Measurements from ENCODE around the gene TCAIM. TPM values are rescaled to one million over a fixed set of nuclear protein-coding genes. Genes with fewer than 3 reads are reported as not detected.

The TCAIM gene
- total and polyA plus RNA-seq, 2 experiments from 2014 or later, result 10.3 to 26.0 TPM

DNA sequence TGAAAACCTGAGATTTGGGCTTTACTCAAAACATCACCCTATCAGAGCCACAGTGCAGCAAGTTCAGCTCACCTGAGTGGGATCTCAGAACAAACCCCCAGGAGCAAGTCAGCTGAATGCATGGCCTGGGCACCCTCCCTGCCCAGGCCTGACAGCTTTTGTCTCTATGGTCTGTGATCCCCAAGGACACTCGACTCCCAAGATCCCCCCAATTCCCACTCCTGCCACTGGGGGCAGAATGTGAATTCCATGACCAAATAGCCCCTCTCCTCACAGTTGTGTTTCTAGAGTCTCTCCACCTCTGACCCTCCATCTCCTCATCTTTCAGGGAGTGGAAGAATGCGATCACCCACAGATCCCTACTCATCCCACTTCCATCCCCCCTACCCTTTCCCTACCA is 80.0 kb downstream of the TCAIM start:
- Histone ChIP-seq H3K36me3 (ENCODE audit: insufficient read depth) (no peaks in the 10 kb centered on the region), H3K4me2 (no peak overlapping the region), H3K9me2 (ENCODE audit: insufficient read depth) (no peaks in the 10 kb centered on the region), H3K4me3 (no peak overlapping the region), H3K27ac (ENCODE audit: low read depth) (no peak overlapping the region), H4K20me1 (replicated peaks; ENCODE audit: insufficient read depth) (no peaks in the 10 kb centered on the region), H3F3A (replicated peaks; ENCODE audit: low read depth) (no peaks in the 10 kb centered on the region), H3K27me3 (ENCODE audit: insufficient read depth) (no peaks in the 10 kb centered on the region), H3K4me1 (ENCODE audit: insufficient read depth) (no peaks in the 10 kb centered on the region), H2AFZ (no peak overlapping the region), H3K79me2 (replicated peaks; ENCODE audit: insufficient read depth) (no peaks in the 10 kb centered on the region)
- Mint-ChIP-seq H3K27me3 (ENCODE audit: insufficient read depth, low read depth, poor library complexity) (peaks cover 4% of the 10 kb centered on the region), H3K27ac (no peak overlapping the region), H3K9me3 (peaks cover 8% of the 10 kb centered on the region), H3K4me1 (peaks cover 7% of the 10 kb centered on the region; the same call in 1 of the 3 replicates), H3K36me3 (ENCODE audit: low read depth) (peaks cover 7% of the 10 kb centered on the region; the same call in 2 of the 3 replicates), H3K4me3 (no peak overlapping the region)
- ATAC-seq (peak; percentile 84), DNase-seq (ENCODE audit: low spot score) (peak; percentile 67)
- no peak for TF ChIP-seq ZNF462 (CRISPR knock-in tag; IDR thresholded peaks at IDR 0.05)
- TF ChIP-seq JUNB (IDR thresholded peaks at IDR 0.05; ENCODE audit: unreplicated experiment), result no peak
- TF ChIP-seq STAT1 (IDR thresholded peaks at IDR 0.05; ENCODE audit: unreplicated experiment), result no peak
- TF ChIP-seq POLR2AphosphoS5 (IDR thresholded peaks at IDR 0.05; ENCODE audit: low read depth), result no peak
- TF ChIP-seq, protein P1, sequence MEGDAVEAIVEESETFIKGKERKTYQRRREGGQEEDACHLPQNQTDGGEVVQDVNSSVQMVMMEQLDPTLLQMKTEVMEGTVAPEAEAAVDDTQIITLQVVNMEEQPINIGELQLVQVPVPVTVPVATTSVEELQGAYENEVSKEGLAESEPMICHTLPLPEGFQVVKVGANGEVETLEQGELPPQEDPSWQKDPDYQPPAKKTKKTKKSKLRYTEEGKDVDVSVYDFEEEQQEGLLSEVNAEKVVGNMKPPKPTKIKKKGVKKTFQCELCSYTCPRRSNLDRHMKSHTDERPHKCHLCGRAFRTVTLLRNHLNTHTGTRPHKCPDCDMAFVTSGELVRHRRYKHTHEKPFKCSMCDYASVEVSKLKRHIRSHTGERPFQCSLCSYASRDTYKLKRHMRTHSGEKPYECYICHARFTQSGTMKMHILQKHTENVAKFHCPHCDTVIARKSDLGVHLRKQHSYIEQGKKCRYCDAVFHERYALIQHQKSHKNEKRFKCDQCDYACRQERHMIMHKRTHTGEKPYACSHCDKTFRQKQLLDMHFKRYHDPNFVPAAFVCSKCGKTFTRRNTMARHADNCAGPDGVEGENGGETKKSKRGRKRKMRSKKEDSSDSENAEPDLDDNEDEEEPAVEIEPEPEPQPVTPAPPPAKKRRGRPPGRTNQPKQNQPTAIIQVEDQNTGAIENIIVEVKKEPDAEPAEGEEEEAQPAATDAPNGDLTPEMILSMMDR (conservative IDR thresholded peaks at IDR 0.05; ENCODE audit: low read depth in 2 of 2), result peak; percentile 54 to 60

Measured in GM23338 (cell line).